Smooth muscle cell of the brain vasculature (primary cell): ENCODE data around the gene STK26.
A peak's percentile ranks its signal among the peaks of the same experiment; 100 is the strongest.
"Not testable (repeated sequence)": the region's sequence is repeated elsewhere in the genome, so short reads cannot be mapped to it uniquely, and the experiment has no call there.

ENCODE experiments used
- DNase-seq: peaks from one replicate; pipeline ENCODE4 v3.0.0-alpha.2; 2012; ENCODE audit warnings: low read depth, low spot score

The STK26 gene

DNA sequence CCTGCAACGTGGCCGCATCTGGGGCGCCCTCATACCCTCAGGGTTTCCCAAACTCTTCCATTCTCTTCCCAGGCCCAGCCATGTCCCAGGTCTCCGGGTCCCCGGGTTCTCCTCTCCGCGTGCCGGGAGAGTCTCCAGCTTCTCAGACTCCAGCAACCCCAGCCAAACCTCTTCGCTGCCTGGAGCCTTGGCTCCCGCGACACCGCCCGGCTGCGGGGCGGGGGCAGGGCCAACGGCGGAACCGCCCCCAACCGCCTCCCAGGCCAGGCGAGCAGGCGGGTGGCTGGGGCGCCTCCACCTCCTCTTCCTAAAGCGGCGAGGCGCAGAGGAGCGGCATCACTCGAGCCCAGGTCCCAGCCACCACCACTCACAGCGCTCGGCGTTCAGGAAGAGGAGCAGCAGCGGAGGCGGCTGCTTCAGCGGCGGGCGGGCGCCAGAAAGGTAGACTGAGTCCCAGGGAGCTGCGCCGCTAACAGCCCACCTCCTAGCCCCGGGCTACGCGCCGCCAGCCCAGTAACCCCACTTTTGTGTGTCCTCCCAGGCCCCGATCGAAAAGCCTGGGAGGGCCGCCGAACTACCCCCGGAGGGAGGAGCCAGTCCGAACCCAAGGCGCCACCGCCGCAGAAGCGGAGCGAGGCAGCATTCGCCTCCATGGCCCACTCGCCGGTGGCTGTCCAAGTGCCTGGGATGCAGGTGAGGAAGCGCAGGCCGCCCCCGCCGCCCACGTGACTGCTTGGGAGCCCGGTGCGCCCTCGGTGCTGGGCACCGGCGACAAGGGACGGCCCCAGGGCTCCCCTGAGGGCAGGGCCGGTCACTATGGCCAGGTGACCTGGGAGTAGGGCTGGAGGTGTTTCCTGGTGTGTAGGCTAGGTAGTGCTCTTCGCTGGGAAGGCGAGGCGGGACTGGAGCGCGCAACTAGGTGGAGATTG lies at the start of gene STK26:
Gene STK26 (plus strand): TSS at position 336 of the 929 bp plus-strand sequence. CDS start 316 bp downstream, at position 652.
- DNase-seq = peak; percentile 6

GRCh38 chrX:131975851-131976250 lies 47.3 kb upstream of the STK26 start:
- DNase-seq = no peak

DNA sequence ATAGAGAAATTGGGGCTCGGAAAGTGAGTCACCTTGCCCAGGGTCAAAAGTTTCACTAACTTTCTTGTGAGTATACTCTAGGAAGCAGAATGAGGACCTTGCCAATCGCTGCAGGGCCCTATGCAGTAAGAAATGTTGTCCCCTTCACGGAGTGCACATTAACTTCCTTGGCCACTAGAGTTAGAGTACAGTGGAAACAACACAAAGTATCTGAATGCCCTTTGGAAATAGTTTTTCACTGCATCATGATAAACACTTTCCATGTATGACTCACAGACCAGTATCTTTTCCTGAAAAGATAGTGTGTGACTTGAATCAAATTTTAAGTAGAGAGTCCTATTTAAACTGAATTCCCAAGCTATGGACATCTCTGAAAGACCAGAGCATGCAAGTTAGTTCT lies 45.5 kb upstream of the STK26 start:
- no peak for DNase-seq

DNA sequence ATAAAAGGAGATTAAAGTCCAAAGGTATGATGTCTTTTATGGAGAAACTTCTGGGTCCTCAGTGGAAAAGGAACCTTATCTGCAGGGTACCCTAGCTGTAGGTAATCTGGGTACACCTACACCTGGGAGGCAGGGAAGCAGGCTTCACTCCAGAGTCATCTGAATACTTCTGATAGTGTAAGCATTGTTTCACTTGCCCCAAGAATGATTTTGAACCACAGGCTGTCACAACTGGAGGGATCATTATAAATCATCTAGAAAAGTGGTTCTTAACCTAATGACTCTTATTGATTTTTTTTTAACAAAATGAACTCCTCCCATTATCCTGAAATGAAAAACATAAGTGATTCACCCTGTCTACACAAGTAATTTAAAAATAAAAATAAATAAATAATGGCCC lies 44.0 kb upstream of the STK26 start:
- no peak for DNase-seq

DNA sequence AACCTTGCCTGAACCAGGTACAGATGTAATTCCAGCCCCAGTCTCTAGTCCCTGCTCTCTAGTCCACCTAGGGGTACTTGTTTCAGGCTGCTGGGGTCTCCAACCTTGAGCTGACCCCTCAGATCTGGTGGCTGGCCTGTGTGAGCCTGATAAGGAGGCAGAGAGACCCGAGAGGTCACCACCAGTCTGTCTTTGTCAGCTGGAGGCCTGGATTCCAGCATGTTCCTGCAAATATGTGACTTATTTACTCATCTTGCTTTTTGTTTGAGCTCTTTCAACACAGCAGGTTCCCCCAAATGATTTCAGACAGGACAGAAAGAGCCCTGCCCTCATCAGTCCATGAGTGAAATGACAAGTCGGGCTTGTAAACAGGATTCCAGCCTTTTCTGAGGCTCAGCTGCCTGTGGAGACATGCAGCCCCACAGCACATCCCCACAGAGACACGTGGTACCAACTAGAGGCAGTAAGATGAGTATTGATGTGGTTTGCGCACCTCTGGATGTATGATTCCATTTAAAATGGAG lies 37.5 kb upstream of the STK26 start:
- no peak for DNase-seq

DNA sequence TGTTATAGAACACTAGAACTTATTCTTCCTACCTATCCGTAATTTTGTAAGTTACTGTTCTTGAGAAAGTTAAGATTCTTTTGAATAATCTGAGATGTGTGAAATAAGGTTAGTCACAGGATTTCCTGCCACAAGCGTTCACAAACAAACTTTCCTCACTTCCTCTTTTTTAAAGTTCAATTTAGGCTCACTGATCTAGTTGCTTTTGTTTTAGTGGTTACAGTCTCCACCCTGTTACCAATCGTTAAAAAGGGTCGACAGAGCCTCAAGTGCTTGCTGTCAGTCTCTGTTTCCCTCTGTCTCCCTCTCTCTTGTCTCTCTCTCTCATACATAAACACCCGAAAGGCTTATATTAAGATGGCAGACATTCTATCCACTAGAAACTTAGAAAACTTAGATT lies 35.9 kb upstream of the STK26 start:
- DNase-seq = no peak

DNA sequence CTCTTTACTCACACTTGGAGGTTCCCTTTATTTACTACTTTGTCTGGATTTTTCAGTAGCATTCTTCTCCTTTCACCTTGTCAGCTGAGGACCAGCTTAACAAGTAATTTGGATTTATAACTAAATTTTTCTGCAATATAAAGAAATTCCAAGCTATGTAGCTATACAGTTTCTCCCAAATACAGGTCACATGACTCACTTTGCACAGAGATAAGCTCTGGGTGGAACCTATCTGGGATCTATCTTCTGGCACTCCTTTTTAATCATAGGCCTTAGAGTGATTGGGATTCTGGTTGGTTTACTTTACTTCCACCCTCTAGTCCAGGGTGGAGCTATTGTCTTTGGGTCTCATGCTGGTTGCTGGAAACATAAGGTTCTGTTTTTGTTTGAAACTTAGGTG lies 34.9 kb upstream of the STK26 start:
- DNase-seq = no peak

DNA sequence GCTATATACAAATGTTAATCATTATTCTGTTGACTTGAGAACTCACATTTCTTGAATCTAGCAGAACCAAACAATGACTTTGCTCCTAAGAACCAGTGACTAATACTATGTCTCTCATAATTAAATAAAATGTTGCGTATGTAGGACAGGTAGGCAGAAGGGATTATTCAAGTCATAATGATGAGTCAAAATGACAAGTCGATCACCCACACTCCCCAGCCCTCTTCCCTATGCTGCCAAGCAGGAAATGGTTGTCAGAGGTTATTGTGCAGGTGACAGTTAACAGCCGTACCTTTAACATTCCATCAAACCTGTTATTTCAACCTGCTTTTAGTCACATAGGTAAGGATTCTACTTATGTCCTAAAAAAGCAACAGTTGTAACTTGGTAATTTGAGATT lies 22.0 kb upstream of the STK26 start:
- no peak for DNase-seq

- no peak for DNase-seq
Observed at GRCh38 chrX:132004728-132005127, 18.4 kb upstream of the STK26 start.

GRCh38 chrX:132009350-132009749 lies 13.8 kb upstream of the STK26 start:
- no peak for DNase-seq

DNA sequence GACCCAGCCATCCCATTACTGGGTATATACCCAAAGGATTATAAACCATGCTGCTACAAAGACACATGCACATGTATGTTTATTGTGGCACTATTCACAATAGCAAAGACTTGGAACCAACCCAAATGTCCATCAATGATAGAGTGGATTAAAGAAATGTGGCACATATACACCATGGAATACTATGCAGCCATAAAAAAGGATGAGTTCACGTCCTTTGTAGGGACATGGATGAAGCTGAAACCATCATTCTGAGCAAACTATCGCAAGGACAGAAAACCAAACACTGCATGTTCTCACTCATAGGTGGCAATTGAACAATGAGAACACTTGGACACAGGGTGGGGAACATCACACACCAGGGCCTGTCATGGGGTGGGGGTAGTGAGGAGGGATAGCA lies 12.9 kb upstream of the STK26 start:
- not testable (repeated sequence) for DNase-seq

DNA sequence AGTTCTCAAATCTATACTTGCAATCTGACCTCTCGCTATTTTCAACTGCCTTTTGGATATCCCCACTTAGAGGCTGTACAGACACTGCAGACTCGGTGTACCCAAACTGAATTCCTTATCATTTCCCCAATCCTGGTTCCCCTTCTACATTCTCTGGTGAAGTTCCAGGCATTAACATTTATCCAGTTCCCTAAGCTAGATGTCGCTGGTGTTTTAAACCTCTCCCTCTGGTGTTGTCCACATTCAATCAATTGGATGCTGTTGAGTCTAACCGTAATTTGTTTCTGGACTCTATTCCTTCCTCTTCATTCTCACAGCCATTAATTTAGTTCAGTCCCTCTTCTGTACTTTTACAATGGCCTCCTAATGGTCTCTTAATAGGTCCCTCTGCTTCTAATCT lies 7.2 kb upstream of the STK26 start:
- no peak for DNase-seq

DNA sequence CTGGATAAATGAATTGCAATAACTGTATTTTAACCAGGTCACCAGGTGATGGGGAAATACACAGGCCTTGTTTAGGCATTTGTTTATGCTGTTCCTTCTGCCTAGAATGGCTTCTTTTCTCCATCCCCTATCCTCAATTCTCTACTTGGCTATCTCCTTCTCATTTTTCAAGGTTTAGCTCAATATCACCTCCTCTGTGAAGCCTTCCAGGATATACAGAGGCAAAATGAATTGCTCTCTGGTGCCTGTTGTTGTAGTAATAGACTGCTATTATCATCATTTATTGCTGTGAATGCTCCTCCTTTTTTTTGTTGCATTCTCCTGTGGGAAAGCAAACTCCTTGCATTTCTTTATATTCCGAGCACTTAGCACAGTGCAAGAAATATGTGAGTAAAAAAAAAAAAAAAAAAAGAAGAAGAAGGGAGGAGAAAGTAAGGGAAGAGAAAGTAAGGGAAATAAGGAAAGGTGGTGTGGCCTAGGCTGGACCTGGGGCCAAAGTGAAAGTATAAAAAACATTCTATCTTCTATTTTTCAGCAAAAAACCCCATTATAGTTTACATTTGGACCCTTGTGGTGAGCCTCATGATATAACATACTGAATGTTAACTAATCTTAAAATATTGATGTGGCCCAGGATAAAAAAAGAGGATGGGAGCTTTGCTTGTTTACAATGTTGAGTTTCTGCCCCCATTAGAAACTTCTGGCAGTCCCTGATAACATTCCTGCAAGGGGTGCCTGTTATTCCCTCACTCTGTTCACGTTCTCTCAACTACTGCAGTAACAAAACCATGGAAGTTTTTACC lies 6.3 kb upstream of the STK26 start:
- DNase-seq = no peak

DNA sequence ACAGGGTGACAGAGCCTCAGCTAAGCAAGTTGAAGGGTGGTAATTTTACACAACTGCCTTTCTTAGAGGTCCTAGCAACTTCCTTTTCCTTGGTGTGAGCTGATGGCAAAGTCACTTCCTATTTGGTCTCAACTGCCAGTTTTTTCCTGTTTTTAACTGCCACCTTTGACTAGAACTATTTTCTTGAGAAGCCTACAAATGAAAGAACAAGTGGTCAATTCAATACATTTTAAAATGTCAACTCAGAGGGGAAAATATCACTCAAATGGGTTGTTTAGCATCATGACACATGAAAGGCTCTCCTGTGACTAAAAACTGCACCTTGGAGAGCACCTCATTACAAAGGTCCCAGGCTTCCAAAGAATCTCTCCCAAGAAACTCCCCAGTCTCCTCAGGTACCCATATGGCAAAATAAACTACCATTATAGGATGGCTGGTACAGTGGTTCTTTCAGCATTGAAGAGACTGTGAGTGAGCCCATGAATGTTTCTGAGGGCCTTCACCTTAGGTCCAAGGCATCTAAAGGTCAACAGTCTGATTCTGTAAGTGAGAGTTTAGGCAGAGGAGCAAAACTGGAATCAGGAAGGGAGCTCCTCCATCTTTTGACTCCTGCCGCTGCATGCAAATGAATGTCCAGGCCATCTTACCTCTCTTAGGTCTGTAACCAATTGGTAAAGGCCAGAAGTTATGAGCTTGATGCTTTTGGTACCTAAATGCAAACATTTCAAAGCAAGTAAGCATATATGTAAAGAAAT lies 5.5 kb upstream of the STK26 start:
- no peak for DNase-seq

- no peak for DNase-seq
Observed at GRCh38 chrX:132022198-132022966, 720 bp upstream of the STK26 start.

GRCh38 chrX:132023896-132024386 lies 839 bp downstream of the STK26 start:
- no peak for DNase-seq

DNA sequence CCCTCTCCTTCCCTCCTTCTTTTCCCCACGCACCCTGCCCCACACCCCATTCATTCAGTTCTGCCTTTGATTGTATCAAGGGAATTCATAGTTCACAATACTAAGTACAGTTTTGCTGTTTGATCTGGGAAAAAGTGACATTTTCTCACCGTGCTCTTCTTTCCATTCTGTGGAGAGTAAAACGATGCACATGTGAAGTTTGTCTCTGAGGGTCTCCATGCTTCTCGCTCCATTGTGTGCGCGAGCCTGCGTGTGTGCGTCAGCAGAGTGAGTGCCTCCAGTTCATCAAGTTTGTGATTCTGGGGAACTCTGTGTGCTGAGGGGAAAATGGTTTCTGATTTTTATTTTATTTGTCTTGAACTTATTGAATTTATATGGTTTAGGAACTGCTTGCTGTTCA lies 1.9 kb downstream of the STK26 start:
- DNase-seq = no peak

DNA sequence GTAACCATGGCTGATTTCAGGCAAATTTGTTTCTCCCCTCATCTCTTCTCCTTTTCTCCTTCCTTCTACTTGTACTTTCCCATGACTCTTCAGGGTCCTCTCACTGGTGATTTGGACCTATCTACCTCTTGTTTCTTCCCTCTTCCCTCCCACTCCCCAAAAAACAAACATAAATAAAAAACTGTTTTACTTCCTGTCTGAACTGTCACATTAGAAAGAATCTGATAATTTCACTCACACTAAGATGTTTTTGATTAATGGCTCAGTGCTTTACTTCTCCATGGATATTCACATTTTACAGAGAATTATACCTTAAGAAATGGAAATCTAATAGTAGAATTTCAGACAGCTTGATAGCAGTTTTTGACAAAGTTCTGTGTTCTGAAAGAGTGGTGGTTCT lies 7.2 kb downstream of the STK26 start:
- DNase-seq = no peak

- no peak for DNase-seq
Observed at GRCh38 chrX:132031867-132032266, 8.8 kb downstream of the STK26 start.

DNA sequence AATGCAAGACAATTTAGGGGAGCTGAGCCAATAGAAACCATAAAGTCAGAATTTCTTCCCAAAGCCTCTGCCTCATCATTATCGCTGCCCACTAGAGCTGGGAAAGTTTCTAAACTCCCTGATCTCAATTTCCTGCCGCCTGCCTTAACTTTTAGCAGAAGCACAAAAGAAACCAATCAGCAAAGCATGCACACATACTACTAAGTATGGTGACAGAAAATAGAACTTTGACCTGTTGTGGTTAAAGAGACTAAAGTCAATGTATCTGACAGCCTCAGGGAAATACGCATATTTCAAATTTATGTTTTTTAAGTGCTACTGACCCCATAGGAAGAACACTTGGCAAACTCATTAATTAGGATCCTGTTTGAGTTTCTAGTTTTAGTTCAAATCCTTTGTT lies 10.1 kb downstream of the STK26 start:
- no peak for DNase-seq

GRCh38 chrX:132034648-132035047 lies 11.5 kb downstream of the STK26 start:
- no peak for DNase-seq
